Stimulated activated naive CD4-positive, alpha-beta T cell (primary cell): ENCODE results near the gene HIF3A.
"Not testable (repeated sequence)": the region's sequence is repeated elsewhere in the genome, so short reads cannot be mapped to it uniquely, and the experiment has no call there.

Experiments
- DNase-seq, 6 experiments: peaks; one replicate each; lab custom pipeline; 2025; lab: John Stamatoyannopoulos, UW

HIF3A gene

GRCh38 chr19:46357846-46358583 is 61.2 kb downstream of the HIF3A start:
- no peak for DNase-seq

GRCh38 chr19:46361915-46362314 is 65.1 kb downstream of the HIF3A start:
- peak in 3 of 6 experiments; percentile 42 to 67 (median 67) for DNase-seq

- DNase-seq, result no peak
Observed at GRCh38 chr19:46364359-46364758, 67.5 kb downstream of the HIF3A start.

GRCh38 chr19:46365561-46365960 is 68.7 kb downstream of the HIF3A start:
- no peak for DNase-seq

- no peak for DNase-seq
Observed at GRCh38 chr19:46366620-46367292, 69.9 kb downstream of the HIF3A start.

GRCh38 chr19:46367426-46367825 is 70.6 kb downstream of the HIF3A start:
- no peak for DNase-seq

GRCh38 chr19:46368116-46368515 is 71.3 kb downstream of the HIF3A start:
- no peak for DNase-seq

GRCh38 chr19:46369817-46370216 is 73.0 kb downstream of the HIF3A start:
- no peak for DNase-seq

GRCh38 chr19:46371371-46371901 is 74.6 kb downstream of the HIF3A start:
- DNase-seq, result no peak

- DNase-seq, result no peak
Observed at GRCh38 chr19:46372901-46373490, 76.2 kb downstream of the HIF3A start.

GRCh38 chr19:46373491-46374359 is 76.9 kb downstream of the HIF3A start:
- no peak for DNase-seq

- DNase-seq, result no peak
Observed at GRCh38 chr19:46374536-46375475, 78.0 kb downstream of the HIF3A start.

GRCh38 chr19:46375476-46376067 is 78.7 kb downstream of the HIF3A start:
- DNase-seq, result not testable (repeated sequence)

GRCh38 chr19:46376241-46377153 is 79.7 kb downstream of the HIF3A start:
- no peak for DNase-seq

GRCh38 chr19:46378268-46378667 is 81.4 kb downstream of the HIF3A start:
- no peak for DNase-seq

GRCh38 chr19:46380690-46381089 is 83.8 kb downstream of the HIF3A start:
- DNase-seq, result no peak

- DNase-seq, result no peak
Observed at GRCh38 chr19:46381346-46381745, 84.5 kb downstream of the HIF3A start.

- DNase-seq, result no peak
Observed at GRCh38 chr19:46381756-46382345, 85.0 kb downstream of the HIF3A start.
